Activated CD4-positive, alpha-beta T cell treated with anti-CD3 and anti-CD28 coated beads for 24 hours (primary cell): ENCODE data around the gene FAM162B.
"Not testable (repeated sequence)": the region's sequence is repeated elsewhere in the genome, so short reads cannot be mapped to it uniquely, and the experiment has no call there.

Source experiments
- DNase-seq, 2 donors: peaks; one replicate each; pipeline ENCODE4 v3.0.0-alpha.2; 2020; ENCODE audit warnings: low read depth in 2 of 2

The FAM162B gene

DNA sequence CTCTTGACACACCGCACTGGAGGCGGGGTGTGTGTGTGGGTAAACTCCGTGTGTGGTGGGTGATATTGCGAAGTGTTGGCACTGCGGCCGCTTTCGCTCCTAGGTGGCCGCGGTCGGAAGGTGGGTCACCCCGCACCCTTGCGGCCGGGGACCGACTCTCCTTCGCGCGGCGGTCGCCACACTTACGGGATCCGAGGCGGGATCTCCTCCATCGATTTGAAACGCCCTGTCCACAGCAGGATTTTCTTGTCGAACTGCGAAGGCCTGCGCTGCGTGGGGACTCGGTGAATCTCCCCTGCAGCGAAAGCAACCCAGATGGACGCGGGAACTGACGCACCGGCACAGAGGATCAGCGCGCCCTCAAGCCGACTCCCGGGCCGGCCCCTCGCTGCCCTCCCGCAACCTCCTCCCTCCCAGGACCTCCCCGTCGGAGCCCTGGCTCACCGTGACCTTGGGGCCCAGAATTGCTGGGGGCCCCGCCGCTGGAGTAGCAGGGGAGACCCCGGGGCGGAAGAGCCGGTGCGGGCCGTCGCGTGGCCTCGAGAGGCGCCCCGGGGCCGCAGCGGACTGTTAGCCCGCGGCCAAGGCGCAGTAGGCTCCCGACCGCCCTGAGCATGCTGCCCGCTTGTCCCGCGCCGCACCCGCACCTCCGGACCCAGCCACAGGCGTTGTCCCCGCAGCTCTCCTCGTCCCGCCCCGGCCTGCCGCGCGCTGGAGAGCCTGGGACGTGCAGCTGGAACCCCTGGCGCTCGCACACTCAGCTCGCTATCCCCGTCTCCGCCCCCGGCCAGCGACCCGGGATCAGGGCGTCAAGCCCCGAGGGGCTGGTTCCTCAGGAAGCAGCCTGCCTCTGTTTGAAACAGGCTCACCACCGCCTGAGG lies at the start of gene FAM162B:
Gene FAM162B, minus strand, starts transcription at position 759 of the 881 bp plus-strand sequence. Its CDS starts 143 bp downstream, at position 616.
- no peak for DNase-seq

DNA sequence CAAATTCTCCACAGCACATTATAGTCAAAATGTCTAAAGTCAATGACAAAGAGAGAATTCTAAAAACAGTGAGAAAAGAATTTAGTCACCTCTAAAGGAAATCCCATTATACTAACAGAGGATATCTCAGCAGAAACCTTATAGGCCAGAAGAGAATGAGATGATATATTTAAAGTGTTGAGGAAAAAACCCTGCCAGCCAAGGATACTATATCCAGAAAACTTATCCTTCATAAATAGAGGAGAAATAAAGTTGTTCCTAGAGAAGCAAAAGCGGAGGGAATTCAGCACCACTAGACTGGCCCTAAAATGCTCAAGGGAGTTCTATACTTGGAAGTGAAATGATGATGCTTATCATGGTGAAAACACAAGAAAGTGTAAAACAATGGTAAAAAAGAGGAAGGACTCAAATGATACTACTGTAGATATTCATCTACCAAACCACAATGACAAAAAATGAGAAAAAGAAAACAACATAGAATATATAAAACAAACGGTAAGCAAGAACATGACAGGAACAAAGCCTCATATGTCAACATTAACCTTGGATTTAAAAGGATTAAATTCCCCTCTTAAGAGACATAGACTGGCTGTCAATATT lies 46.6 kb upstream of the FAM162B start:
- no peak for DNase-seq

DNA sequence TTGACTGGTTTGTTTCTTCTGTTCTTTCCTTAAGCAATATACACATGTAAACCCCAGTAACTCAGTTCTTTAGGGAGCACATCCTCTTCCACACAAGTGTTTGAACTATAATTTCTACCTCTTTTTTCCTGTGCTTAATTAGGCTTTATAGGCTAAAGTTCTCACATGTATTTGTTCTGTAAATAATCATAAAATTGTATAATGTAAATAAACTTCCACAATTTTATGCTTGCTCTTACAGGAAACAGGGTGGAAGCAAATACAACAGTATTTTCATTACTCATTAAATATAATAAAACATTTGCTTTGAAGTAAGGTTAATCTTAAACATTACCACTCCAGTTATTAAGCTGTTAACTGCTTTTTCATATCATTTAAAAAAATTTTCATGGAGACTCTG lies 36.5 kb upstream of the FAM162B start:
- DNase-seq = no peak

DNA sequence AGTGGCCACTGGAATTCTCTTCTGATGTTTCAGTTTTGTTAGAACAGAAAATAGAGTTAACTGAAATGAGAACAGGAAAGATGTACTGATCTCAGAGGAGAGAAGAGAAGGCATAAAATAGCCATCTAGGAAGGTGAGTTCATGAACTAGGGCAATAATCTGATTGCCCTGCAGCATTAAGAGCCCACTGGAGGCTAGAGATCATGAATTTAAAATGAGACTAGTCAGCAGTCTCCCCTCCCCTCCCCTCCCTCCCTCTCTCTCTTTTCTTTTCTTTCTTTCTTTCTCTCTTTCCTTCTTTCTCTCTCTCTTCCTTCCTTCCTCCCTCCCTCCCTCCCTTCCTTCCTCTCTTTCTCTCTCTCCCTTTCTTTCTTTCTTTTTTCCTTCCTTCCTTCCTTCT lies 34.4 kb upstream of the FAM162B start:
- DNase-seq = no peak

DNA sequence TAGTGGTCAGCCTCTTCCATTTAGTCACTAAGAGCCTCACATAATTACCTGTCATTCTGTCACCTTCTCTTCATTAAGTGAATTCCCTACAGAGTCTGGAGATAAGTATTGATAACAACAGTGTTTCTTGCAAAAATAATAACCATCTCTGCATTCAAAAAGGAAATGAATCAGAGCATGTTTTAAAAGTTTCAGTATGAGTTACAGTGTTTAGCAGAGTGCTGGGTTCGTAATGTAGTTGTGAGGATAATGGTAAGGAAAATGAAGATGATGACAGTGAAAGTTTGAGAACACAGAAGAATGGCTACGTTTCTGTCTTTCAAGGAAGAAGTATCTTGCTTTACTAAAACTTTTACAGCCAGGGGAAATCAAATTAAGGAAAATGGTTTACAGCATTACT lies 32.1 kb upstream of the FAM162B start:
- DNase-seq = no peak

DNA sequence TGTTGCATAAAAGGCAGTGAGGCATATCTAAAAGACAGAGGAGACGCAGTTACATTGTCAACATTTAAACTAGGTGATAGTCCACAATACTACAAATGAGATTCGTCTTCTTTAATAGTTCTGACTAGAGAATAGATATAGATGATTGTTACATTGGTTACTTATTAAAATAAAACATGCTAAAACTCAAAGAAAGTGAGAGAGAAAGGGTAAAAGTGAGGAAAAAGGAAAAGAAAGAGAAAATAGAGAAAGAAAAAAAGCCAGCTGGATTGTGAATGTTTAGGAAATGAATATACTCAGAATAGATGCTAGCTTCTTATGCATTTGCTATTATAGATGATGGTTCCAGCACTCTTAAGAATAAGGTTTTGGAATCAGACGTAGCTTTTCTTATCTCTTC lies 27.7 kb upstream of the FAM162B start:
- no peak for DNase-seq

DNA sequence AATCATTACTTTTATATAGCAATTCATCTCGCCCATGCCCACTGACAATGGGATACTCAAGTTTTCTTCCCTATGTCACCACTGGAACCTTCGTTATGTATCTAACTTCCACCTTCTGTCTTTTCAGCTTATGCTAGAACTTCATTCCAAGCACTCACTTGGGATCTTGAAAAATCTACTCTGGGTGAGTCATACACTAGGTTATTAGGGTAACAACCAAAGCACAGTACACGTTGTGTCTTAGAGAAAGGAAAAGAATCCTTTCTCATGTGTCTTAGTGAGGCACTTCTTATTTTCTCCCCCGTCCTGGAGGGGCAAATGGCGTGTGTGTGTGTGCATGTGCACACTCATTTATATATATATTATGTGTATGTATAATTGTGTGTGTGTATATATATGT lies 18.3 kb upstream of the FAM162B start:
- no peak for DNase-seq

DNA sequence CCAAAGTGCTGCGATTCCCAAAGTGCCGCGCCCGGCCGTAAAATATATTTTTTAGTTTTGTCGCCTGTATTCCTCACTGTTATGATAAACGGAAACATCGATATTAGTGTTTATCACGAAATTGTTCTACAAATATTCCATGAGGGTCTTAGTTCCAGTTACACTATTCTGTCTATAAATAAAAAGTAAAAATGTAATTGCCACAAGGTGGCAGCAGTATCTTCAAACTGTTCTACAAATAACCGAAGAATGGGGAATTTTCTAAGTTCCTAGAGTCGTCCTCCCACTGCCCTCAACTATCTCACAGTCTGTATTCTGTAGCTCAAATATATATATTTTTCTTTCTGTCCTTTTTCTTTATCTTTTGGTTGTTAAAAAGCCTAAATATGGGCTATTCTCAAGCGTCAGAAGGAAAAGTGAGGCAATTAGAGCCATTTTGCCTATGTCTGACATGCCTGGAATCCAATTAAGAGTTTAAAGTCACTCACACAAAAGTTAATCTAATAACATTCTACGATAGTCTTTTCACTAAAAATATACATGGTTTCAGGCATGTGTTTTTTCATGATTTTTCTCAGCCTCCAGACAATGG lies 14.2 kb upstream of the FAM162B start:
- no peak for DNase-seq

DNA sequence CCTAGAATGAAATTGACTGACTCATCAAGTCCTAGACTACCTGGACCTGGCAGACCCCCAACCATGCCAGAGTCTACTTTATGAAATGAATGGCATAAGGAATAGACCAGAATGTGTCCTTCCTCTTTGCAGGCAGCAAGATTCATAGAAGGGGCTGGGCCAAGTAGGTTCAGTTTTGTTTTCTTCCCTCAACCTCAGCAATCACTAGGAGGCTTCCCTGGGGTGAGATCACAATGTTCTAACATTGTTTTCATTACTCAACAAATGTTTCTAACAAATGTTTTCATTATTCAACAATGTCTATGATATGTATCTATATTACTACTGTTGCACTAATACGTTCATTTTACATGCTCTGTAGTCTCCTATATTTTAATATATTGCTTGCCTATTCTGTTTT lies 8.4 kb upstream of the FAM162B start:
- DNase-seq = no peak

DNA sequence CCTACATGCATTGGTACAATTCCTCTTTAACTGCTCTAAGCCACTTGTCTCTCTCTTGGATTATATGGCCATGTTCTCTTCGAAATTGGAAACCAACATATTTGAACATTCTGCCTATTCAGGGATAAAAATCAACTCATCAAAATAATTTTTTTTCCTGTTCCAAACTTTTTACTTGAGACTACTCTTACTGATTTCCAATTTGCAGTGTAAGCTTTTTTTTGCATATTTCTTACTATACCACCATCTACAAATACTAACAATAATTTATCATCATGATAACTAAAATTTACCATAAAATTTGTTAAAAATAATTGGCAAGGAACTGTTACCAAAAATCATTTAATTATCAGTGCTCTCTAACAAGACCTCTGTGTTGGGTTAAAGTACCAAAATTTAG lies 6.9 kb upstream of the FAM162B start:
- DNase-seq = no peak

DNA sequence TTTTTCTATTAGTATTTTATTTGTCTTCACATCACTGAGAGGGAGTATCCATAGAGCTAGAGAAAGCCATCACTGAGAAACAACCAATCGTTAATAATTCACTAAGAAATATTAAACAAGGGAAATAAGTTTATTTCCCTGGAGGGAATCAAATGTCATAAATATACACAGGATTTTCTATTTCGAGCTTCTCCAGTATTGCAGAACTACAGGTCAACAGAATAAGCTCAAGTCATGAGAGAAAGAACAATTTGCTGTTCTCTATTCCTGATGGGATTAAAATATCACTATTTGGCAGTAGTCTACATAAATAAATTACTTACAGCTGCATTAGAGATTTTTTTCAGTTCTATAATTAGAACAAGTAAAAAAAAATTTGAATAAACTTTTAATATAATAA lies 2.2 kb upstream of the FAM162B start:
- DNase-seq = no peak

DNA sequence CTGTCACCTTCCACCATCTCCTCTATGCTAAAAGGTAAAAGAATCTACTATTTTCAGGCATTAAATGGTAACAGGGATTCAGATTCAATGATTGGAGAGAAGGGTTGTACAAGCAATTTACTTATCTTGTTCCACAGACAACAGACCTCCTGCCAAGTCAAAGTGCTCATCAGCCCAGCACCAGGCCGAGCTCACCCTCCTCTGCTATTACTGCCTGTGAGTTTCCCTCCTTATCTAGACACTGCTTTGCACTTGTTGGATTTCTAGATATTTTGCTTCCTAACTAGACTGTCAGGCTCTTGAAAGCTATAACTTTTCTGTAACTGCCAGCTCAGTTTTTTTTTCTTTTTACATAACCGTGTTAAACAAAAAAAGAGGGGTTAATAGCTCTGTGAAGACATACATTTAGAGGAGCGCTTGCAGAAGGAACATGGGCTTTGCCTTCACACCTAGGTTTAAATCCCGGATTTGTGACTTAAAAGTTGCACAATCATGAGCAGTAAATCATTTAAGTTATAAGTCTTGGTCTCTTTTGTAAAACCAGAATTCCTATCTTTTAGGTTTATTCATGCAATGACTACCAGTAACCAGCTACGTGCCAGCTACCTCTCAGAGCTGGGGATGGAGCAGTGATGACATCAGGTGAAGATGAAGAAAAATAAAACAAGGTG lies 1.1 kb upstream of the FAM162B start:
- no peak for DNase-seq

DNA sequence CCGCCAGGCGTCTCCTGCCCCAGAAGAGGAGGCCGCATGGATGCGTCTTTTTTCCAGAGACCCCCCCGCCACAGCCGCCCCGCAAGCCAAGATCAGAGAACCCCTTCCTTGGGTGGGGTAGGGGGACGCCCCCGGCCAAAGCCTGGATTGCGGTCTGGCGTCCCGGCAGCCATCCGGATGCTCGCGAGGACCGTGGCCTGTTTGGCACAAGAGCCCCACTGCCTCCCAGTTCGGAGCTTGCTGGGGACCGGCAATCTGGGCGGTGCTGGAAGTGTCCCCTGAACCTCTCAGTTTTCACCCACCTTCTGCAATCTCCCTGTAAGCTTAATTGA lies 924 bp downstream of the FAM162B start:
- no peak for DNase-seq

DNA sequence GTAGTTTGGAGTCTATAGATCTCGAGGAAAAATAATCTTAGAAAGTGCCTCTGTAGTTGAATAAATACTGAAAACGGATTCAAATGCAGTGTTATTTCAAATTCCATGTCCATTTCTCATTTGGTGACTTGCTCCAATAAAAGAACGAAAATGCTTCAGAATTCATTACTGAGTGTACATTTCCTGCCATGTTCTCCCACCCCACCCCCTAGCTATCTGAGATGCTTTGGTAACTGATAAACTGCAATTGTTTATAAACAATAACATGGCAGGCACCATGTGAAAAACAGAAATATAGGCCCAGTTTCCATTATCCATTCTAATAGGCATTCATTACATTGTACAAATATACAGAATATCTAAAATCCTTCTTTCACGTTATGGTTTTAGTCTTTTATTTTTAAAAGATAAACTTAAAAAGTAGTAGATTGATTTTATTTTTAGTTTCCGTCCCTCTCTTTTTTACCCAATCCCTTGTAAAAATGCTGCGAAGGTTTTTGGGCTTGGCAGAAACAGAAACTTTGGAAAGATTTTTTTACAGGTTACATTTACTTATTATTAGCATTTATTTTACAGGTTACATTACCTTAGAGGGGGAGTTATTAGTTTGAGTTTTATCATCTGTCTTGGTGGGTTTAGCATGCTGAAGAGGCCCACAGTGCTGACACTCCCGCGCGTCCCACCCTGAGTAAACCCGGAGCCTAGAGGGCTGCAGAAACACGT lies 1.5 kb downstream of the FAM162B start:
- no peak for DNase-seq

DNA sequence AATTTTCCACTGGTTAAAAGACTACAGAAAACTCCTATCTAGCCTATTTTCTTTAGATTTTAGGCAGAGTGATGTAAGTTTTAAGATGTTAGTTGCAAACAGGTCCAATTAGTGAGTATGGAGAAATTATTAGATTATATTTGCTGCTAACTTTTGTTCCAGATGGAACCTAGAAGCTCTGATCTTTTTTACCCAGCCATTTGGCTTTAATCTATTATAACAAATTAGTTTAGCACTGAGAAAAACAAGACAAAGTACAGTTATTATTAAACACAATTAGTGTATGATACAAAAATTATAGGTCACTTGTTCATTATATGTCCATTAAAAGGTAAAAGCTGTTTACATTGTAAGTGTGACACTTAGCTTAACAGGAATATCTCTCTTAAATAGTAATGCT lies 2.5 kb downstream of the FAM162B start:
- DNase-seq = no peak

DNA sequence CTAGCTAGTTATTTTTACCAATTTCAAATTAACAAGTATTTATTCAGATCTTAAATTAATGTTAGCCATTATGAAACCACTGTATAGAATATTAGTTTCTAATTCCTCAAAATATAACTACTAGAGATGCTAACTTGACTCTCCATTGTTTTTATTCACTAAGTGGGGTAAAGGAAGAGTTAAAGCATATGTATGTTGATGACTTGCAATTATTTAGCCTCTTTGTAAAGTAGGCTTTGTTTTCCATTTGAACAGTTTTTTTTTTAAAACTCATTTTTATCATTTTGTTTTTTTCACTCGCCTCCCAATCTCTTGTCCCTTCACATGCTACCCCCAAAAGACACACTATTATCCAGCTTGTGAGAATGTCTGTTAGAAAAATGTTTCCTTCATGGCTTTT lies 3.3 kb downstream of the FAM162B start:
- no peak for DNase-seq

DNA sequence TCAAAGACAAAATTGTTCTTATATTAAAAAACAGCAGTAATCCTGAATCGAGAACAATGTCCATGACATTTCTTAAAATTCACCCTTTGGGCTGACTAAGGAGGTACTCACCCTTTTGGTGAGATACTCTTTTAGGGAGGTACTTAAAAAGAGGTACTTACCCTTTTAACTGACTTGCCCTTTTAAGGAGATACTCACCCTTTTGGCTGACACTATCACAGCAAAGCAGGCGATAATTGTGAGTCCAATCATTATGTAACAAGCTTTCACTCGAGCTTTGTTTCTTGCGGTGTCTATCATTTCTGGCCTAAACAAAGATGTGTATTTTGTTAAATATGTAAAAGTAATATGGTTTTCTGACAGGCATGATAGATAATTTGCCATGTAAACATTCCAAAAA lies 3.7 kb downstream of the FAM162B start:
- no peak for DNase-seq

DNA sequence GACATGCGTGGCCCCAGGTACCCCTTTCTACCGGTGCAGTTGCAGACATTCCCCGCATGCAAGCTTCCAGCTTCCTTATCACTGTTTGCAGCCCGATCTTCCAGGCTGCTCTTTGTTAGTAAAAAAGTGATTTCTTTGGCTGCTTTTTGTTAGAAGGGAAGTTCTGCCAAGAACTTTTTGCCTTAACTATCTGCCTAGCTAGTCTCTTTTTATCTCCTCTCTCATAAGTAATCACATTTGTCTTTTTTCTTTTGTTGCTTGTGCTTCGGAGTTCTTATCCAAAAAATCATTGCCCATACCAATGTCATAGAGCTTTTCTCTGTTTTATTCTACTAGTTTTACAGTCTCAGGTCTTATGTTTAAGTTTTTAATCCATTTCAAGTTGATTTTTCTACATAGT lies 20.3 kb downstream of the FAM162B start:
- no peak for DNase-seq

DNA sequence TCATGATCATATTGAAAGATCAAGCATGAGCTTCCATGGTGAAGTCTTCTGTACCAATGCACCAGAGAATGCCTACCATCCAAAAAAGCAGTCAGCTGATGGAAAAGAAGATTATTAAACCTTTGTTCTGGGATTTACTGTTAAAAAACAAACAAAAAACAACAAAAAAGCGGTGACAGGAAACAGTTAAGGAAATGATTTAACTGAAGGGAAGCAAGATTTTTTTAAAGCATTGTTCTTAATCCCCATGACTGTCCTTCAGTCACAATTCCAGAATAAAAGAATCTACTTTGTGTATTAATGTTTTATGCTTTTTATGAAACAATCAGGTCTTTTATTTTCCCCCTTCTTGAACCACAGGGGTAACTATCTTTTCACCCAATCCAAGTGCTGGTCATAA lies 23.9 kb downstream of the FAM162B start:
- DNase-seq = no peak

DNA sequence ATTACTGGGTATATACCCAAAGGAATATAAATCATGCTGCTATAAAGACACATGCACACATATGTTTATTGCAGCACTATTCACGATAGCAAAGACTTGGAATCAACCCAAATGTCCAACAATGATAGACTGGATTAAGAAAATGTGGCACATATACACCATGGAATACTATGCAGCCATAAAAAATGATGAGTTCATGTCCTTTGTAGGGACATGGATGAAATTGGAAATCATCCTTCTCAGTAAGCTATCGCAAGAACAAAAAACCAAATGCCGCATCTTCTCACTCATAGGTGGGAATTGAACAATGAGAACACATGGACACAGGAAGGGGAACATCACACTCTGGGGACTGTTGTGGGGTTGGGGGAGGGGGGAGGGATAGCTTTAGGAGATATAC lies 25.0 kb downstream of the FAM162B start:
- not testable (repeated sequence) for DNase-seq

DNA sequence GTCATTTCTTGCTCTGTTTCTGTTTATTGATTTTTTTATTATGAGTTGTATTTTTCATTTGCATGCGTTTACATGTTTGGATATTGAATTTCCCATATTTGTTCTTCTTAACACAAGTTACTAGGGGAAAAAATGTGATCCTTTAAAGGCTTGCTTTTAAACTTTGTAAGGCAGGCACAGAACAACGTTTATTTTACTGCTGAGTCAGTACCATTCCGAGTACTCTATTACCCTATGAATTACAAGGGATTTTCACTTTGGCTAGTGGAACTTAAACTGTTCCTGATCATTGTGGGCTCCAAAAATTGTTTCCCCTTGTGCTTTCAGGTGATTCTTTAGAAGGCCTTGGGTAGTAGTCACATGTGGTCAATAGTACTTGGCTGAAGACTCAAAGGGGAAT lies 28.5 kb downstream of the FAM162B start:
- no peak for DNase-seq

DNA sequence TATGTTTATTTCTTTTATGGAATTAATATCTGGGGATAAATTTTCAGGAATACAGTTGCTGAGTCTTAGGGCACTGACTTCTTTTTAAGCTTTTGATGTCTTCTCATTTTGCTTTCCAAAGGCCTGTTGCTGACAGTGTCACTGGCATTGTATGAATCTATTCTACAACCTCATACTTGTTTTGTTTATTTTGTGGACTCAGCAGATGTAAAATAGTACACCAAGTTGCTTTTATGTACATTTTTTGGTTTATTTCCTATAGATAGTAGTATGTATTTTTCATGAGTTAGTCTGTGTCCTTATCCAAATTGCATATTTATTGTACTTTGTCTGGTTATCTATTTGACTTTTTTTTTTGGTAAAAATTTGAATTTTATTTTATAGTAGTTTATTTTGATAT lies 35.0 kb downstream of the FAM162B start:
- DNase-seq = no peak
